Measurements from ENCODE around the gene TMEM132A. TPM values are rescaled to one million over a fixed set of nuclear protein-coding genes. Genes with fewer than 3 reads are reported as not detected.

TMEM132A gene
- total RNA-seq, 4 donors from 2014 or later: 3.2 to 8.9 (median 6.5) TPM

GRCh38 chr11:60924906-60925853 lies 920 bp downstream of the TMEM132A start:
- Histone ChIP-seq H3K27ac (peak overlapping the region in 1 of 4 donors; percentile 62), H3K27me3 (peaks cover 45% of the 10 kb centered on the region), H3K9me3 (no peaks in the 10 kb centered on the region), H3K36me3 (peaks cover 0 to 41% of the 10 kb centered on the region in 2 donors), H3K4me1 (peaks cover 0 to 31% (median 12%) of the 10 kb centered on the region in 3 donors), H3K4me3 (peak overlapping the region; percentile 41 to 66)
- no peak for TF ChIP-seq POLR2AphosphoS5 (IDR thresholded peaks at IDR 0.05)
- TF ChIP-seq EP300 (IDR thresholded peaks at IDR 0.05): no peak
- no peak for TF ChIP-seq POLR2A (IDR thresholded peaks at IDR 0.05)
- no peak for TF ChIP-seq CTCF (IDR thresholded peaks at IDR 0.05)
- WGBS, 2 donors (ENCODE audit: low coverage in 1 of 2): 33 to 35% methylated on average over 4 to 5 of the region's 35 CpGs
- ATAC-seq: no peak

GRCh38 chr11:60925868-60926267 lies 1.6 kb downstream of the TMEM132A start:
- H3K27me3 ChIP-seq: peaks cover 45% of the 10 kb centered on the region
- no peak for ATAC-seq
- TF ChIP-seq CTCF (IDR thresholded peaks at IDR 0.05): no peak
- TF ChIP-seq EP300 (IDR thresholded peaks at IDR 0.05): no peak
- no peak for TF ChIP-seq POLR2AphosphoS5 (IDR thresholded peaks at IDR 0.05)
- no peak for TF ChIP-seq POLR2A (IDR thresholded peaks at IDR 0.05)
- peaks cover 0 to 34% of the 10 kb centered on the region in 2 donors for H3K36me3 ChIP-seq
- 61% methylated on average over 5 of the region's 6 CpGs; no CpG with 5 or more reads in 1 of the 2 donors for WGBS, 2 donors (ENCODE audit: low coverage in 1 of 2)
- H3K27ac ChIP-seq: no peak overlapping the region
- no peak overlapping the region for H3K4me3 ChIP-seq
- peaks cover 0 to 26% (median 12%) of the 10 kb centered on the region in 3 donors for H3K4me1 ChIP-seq
- no peaks in the 10 kb centered on the region for H3K9me3 ChIP-seq

- H3K27ac ChIP-seq: no peak overlapping the region
- peaks cover 0 to 28% of the 10 kb centered on the region in 2 donors for H3K36me3 ChIP-seq
- H3K27me3 ChIP-seq: peaks cover 45% of the 10 kb centered on the region
- WGBS, 2 donors (ENCODE audit: low coverage in 1 of 2): 88 to 95% methylated on average over 4 to 7 of the region's 8 CpGs
- no peak overlapping the region for H3K4me3 ChIP-seq
- TF ChIP-seq POLR2A (IDR thresholded peaks at IDR 0.05) (no peak), POLR2AphosphoS5 (IDR thresholded peaks at IDR 0.05) (no peak), EP300 (IDR thresholded peaks at IDR 0.05) (no peak), CTCF (IDR thresholded peaks at IDR 0.05) (no peak)
- H3K9me3 ChIP-seq: no peaks in the 10 kb centered on the region
- no peak for ATAC-seq
- H3K4me1 ChIP-seq: peaks cover 0 to 26% (median 12%) of the 10 kb centered on the region in 3 donors
Measured at GRCh38 chr11:60926500-60926899, 2.2 kb downstream of the TMEM132A start.

- Histone ChIP-seq H3K27ac (no peak overlapping the region), H3K27me3 (peaks cover 45% of the 10 kb centered on the region), H3K36me3 (peaks cover 0 to 24% of the 10 kb centered on the region in 2 donors), H3K4me3 (no peak overlapping the region), H3K4me1 (peaks cover 0 to 26% (median 12%) of the 10 kb centered on the region in 3 donors), H3K9me3 (no peaks in the 10 kb centered on the region)
- TF ChIP-seq POLR2AphosphoS5 (IDR thresholded peaks at IDR 0.05): no peak
- TF ChIP-seq EP300 (IDR thresholded peaks at IDR 0.05): no peak
- TF ChIP-seq CTCF (IDR thresholded peaks at IDR 0.05): no peak
- TF ChIP-seq POLR2A (IDR thresholded peaks at IDR 0.05): no peak
- ATAC-seq: no peak
- WGBS, 2 donors (ENCODE audit: low coverage in 1 of 2): 60 to 80% methylated on average over 1 of the region's 8 CpGs
Measured at GRCh38 chr11:60927061-60927592, 2.9 kb downstream of the TMEM132A start.

Measured in gastroesophageal sphincter (tissue), 4 donors.